Vagina (tissue), 2 donors: Measurements from ENCODE around the gene RASA1.

Experiments used
- CTCF ChIP-seq, 3 experiments: fragments of 450-650 bp in 2 of 3; fragments of 200-600 bp in 1 of 3; sonication (generic) in 1 of 3; IDR thresholded peaks; one replicate each; pipeline ENCODE4 v1.5.1; 2017 to 2019; ENCODE audit warnings: antibody characterized with exemption in 3 of 3, mild to moderate bottlenecking in 2 of 3, moderate library complexity in 2 of 3
- POLR2A ChIP-seq, 2 donors: fragments of 450-650 bp; IDR thresholded peaks; one replicate each; pipeline ENCODE4 v1.6.1; 2017; ENCODE audit warnings: antibody characterized with exemption in 2 of 2, mild to moderate bottlenecking in 2 of 2, moderate library complexity in 2 of 2

GRCh38 chr5:87369431-87369830 lies 101.7 kb downstream of the RASA1 start:
- TF ChIP-seq POLR2A (IDR thresholded peaks at IDR 0.05) (no peak), CTCF (IDR thresholded peaks at IDR 0.05) (no peak)
